ENCODE data around the gene NUDT6.
"Not testable (repeated sequence)": the region's sequence is repeated elsewhere in the genome, so short reads cannot be mapped to it uniquely, and the experiment has no call there.

NUDT6 gene, protein sequence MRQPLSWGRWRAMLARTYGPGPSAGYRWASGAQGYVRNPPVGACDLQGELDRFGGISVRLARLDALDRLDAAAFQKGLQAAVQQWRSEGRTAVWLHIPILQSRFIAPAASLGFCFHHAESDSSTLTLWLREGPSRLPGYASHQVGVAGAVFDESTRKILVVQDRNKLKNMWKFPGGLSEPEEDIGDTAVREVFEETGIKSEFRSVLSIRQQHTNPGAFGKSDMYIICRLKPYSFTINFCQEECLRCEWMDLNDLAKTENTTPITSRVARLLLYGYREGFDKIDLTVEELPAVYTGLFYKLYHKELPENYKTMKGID

DNA sequence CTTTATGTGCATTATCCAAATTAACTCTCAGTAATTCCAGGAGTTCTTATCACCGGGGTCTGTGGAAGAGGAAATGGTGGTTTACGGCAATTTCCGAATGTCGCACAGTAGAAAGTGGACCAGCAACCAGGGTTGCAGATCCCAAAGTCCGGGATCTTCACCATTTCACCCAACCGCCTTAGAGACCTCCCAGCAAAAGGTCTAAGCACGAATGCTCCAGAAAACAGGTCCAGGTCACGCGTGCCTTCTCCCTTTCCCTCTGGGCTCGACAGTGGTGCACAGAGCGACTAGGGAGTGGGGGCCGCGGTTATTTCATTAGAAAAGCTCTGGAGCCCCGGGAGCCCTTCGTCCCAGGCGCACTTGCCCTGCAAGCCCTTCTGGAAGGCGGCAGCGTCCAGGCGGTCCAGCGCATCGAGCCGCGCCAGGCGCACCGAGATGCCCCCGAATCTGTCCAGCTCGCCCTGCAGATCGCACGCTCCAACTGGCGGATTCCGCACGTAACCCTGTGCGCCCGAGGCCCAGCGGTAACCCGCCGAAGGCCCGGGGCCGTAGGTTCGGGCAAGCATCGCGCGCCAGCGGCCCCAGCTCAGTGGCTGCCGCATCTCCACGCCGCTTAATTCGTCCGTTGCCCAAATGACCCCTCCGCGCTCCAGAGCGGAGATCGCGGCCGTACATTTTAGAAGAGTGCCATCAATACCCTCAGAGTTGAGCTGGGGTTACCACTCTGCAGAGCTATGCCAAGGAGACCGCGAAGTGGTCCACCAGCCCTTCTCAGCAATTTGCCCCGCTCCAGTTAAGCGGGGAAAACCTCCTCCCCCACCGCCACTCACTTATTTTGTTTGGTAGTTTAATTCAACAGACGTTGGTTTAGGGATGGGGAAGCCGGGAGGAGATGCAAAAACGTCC, at the start of gene NUDT6:
TSS of gene NUDT6 (minus strand) at position 627 of the 906 bp plus-strand sequence. CDS start at position 602, 25 bp downstream.
- peak in 53 of 56 donors; percentile 5 to 83 (median 65) for DNase-seq

DNA sequence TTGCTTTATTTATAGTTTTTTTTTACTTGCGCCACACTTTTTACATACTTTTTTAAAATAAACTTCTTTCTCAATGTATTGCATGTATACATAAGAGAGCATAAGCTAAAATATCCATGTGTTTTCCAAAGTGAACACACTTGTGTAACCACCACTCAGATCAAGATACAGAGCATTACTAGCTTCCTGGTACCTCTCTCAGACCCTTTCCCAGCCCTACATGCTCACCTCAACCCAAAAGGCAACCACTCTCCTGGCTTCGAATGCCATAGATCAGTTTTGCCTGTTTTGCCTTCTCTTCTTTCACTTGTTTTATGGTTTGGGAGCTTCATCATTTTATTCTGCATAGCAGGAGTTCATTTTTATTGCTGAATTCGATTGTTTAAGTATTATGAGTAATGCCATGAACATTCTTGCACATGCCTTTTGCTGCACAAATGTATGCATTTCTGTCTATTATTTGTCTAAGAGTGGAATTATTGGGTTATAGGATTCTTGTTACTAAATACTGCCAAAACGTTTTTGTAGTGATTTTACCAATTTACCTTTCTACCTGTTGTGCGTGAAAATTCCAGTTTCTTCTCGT, 45.9 kb upstream of the NUDT6 start:
- no peak for DNase-seq

DNA sequence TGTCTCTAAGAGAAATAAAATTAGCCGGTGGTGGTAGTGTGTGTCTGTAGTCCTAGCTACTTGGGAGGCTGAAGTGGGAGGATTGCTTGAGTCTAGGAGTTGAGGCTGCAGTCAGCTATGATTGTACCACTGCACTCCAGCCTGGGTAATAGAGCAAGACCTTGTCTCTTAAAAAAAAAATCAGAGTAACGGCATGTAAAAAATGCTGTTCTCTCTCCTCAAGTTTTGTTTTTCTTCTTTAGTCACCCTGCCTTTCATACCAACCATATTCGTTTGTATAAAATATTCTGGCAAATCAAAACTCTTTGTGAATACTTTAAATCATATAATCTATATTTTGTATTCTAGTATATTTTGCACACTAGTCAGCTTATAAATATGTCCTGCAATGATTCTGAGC, 44.8 kb upstream of the NUDT6 start:
- no peak for DNase-seq

GRCh38 chr4:122966201-122966600, 43.8 kb upstream of the NUDT6 start:
- no peak for DNase-seq

GRCh38 chr4:122963216-122963615, 40.8 kb upstream of the NUDT6 start:
- no peak for DNase-seq

GRCh38 chr4:122960611-122961000, 38.2 kb upstream of the NUDT6 start:
- no peak for DNase-seq

DNA sequence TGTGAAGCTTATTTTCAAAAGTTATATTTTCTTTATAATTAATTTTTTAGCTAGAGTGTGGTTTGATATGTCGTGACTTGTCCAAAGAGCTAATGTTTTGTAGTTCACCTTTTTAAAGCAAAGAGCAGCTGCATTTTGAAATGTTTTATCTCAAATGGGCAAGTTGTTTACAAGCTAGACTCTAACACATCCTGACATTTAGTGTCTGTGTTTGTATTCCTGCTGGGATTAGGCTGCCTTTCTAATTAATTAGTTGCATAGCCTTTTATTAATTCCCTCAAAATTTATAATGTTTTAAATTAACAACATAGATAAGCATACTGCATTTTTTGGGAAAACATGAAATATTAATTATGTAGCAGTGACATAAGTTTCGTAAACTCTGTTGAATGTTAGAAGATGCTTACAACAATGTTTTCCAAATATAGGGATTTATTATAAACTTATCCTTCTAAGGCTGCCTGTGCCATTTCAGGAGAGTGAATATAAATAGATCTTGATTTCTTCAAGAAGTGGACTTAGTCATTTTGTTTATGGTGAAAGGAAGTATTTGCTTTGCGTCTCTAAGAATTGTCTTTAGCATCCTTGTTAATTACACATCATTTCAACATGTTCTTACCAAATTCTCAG, 37.7 kb upstream of the NUDT6 start:
- no peak for DNase-seq

- DNase-seq, result no peak
Observed at GRCh38 chr4:122959441-122959840, 37.0 kb upstream of the NUDT6 start.

GRCh38 chr4:122958505-122958904, 36.1 kb upstream of the NUDT6 start:
- DNase-seq, result no peak

- no peak for DNase-seq
Observed at GRCh38 chr4:122953924-122954323, 31.5 kb upstream of the NUDT6 start.

DNA sequence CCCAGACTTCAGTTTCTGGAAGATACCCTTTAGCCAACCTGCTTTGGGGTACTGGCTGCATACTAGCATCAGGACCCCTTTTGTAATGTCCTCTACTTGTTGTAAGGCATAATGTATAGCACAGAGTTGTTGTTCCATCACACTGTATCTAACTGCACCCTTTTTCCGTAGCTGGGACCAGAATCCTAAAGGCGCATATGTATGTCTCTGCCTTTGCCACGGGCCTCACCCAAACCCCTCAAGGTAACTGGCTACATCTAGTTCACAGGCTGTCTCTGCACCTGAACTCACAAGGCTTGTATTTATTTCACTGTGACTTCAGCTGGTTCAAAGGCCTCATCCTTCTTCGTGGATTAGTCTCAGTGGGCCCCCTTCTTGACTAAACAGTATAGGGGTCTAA, 29.6 kb upstream of the NUDT6 start:
- DNase-seq, result no peak

DNA sequence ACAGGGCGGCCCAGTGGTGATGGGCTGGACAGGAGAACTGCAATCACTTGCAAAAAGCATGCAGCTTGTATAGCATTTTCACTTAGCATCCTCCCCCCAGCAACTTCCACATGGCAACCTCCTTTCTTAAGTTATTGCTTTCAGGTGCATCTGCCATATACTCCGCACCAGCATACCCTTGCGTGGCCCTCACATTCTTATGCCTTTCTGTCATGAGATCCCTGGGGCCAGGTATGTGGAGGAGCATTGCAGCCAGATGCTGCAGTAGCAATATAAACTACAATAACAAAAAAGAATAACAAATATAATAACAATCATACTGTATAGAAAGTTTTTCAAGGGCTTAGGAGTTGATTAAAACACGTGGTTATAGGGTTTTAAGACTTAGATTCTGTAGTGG, 26.3 kb upstream of the NUDT6 start:
- no peak for DNase-seq

- no peak for DNase-seq
Observed at GRCh38 chr4:122946142-122946541, 23.7 kb upstream of the NUDT6 start.

- DNase-seq, result not testable (repeated sequence)
Observed at GRCh38 chr4:122945136-122945535, 22.7 kb upstream of the NUDT6 start.

GRCh38 chr4:122932763-122933162, 10.4 kb upstream of the NUDT6 start:
- no peak for DNase-seq

DNA sequence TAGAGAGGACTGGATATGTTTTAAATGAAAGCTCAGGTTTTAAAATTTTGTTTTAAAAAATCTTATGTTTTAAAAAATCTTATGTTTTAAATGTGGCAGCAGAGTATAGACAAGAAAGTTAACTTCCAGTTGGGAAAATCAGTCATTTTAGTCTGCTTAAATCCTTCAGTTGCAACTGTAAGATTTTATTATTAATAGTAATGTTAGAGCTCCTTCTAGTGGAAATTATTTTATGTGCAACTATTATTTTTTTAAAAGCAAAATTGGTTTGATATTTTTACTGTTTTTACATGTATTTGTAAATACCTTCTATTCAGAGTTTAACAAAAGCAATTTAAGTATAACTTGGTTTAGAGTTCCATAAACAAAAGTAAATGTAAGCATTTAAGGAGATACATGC, 8.5 kb upstream of the NUDT6 start:
- DNase-seq, result no peak

- no peak for DNase-seq
Observed at GRCh38 chr4:122928930-122929329, 6.5 kb upstream of the NUDT6 start.

DNA sequence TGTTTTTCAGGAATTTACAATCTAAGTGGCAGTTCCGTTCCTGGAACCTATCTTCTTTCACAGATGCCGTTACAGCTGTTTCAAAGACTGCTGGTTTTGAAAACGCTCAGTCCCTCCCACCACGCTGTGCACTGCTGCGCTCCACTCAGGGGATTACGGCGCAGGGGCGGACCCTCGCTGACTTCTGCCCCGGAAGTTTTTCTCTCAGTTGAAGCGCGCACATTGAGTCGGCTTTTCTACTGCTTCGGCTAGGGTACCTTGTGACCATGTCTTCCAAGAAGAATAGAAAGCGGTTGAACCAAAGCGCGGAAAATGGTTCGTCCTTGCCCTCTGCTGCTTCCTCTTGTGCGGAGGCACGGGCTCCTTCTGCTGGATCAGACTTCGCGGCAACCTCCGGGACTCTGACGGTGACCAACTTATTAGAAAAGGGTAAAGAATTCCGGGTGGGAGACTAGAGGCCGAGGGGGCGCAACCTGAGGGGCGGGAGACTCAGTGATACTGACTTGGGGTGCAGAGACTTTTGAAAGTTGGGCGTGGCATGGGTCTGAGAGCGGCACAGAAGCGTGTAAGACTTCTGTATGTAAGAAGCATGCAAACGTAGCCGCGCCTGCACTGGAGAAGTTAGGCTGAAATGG, 597 bp upstream of the NUDT6 start:
- DNase-seq, result peak; percentile 30 to 93 (median 80)

DNA sequence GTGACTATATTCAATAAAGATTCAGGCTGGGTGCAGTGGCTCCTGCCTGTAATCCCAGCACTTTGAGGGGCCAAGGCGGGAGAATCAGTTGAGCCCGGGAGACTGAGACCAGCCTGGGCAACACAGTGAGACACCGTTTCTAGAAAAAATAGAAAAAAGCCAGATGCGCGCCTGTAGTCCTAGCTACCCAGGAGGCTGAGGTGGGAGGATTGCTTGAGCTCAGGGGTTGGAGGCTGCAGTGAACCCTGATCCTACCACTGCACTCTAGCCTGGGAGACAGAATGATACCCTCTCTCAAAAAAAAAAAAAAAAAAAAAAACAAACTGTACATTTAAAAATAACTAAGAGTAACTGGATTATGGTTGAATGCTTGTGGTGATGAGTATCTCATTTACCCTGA, 1.1 kb downstream of the NUDT6 start:
- DNase-seq, result no peak

DNA sequence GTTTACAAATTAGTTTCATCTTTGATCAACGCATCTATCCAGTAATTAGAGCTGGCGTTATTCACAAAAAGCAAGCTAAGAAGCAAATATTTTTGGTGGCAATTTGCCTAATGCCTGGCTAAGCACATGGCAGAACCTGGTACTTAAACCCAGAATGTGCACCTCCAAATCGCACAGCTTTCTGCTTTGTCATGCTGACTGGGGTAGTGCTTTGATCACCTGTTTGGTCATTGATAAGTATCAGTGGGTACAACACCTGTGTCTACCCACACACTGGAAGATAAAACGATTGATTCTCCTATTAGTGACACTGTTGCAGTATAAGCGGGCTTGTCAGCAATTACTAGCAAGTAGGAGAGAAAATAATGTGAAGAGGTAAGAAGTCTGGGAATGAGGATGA, 1.9 kb downstream of the NUDT6 start:
- no peak for DNase-seq

GRCh38 chr4:122917731-122918130, 4.7 kb downstream of the NUDT6 start:
- no peak for DNase-seq
